Stimulated activated naive CD8-positive, alpha-beta T cell treated with anti-CD3 and anti-CD28 coated beads, Interleukin-15, amount 100 ng/mL, for 72 hours (primary cell): ENCODE measurements around the gene KIF22.

Experiments
- ATAC-seq: fragments of 150-1000 bp; cut with Tn5 transposase; 2 replicates; pipeline ENCODE4 v1.10.0; 2021; ENCODE audit warnings: mild to moderate bottlenecking, moderate library complexity
- DNase-seq, 2 donors: peaks; one replicate each; pipeline ENCODE4 v3.0.0; 2021 to 2022
- H3K27ac Mint-ChIP-seq, 2 donors: one replicate each; pipeline ENCODE4 v1.8.0; 2022; ENCODE audit warnings: mild to moderate bottlenecking in 2 of 2, mixed read lengths in 2 of 2, moderate library complexity in 2 of 2
- H3K27me3 Mint-ChIP-seq: one replicate; pipeline ENCODE4 v1.8.0; 2022; ENCODE audit warnings: mixed read lengths
- H3K4me1 Mint-ChIP-seq: one replicate; pipeline ENCODE4 v1.8.0; 2022; ENCODE audit warnings: mild to moderate bottlenecking, mixed read lengths
- H3K4me3 Mint-ChIP-seq, 2 donors: one replicate each; pipeline ENCODE4 v1.8.0; 2022; ENCODE audit warnings: mild to moderate bottlenecking in 2 of 2, mixed read lengths in 2 of 2, moderate library complexity in 1 of 2
- H3K9me3 Mint-ChIP-seq, 2 donors: one replicate each; pipeline ENCODE4 v1.8.0; 2022; ENCODE audit warnings: mixed read lengths in 2 of 2

KIF22 gene

DNA sequence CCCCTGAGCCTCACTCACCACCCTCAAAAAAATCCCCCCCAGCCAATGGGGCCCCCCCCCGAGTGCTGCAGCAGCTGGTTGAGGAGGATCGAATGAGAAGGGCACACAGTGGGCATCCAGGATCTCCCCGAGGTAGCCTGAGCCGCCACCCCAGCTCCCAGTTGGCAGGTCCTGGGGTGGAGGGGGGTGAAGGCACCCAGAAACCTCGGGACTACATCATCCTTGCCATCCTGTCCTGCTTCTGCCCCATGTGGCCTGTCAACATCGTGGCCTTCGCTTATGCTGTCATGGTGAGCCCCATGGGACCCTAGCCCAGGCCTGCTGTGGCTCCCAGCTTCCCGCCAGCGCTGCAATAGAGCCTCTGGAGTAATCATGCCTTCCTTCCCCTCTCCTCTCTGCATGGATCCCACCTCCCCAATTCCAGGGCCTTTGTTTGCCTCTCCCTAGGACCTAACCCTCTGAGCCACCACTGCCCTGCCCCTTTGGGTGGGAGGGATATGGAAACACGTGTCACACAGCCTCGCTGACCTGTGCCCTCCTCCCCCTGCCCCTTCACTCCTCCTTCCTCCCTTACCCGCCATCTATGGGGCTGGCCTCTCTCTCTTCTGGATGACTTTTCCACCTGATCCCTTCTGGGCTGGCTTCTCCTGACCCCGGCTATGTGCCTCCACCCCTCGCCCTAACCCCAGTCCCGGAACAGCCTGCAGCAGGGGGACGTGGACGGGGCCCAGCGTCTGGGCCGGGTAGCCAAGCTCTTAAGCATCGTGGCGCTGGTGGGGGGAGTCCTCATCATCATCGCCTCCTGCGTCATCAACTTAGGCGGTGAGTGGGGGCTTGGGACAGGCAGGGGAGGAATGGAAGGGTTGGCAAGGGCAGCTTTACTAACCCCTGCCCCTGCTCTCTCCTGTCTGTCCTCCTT is 23.4 kb downstream of the KIF22 start:
- Mint-ChIP-seq H3K4me3 (peak overlapping the region in 1 of 2 donors; percentile 11), H3K27ac (no peak overlapping the region)

DNA sequence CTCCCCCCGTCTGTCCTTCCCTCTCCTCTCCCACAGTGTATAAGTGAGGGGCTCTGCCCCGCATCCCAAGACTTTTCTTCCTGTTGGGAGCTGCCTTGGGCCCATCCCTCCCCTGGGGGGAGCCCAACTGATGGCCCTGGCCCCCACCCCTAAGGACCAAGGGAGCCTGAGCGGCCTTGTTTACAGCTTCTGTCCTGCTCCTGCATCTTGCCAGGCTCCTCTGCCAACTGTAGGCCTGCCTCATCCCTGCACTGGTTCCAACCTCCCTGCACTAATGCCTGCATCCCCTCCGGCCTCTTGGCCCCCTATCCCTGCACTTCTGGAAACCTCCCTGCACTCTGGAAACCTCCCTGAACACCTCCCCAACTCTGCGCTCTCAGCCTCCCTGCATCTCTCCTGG is 24.0 kb downstream of the KIF22 start:
- ATAC-seq: no peak
- H3K4me1 Mint-ChIP-seq: peaks cover 88% of the 10 kb centered on the region
- H3K27me3 Mint-ChIP-seq: peaks cover 13% of the 10 kb centered on the region

More for the DNA sequence above, 23.4 kb downstream of the KIF22 start:
- DNase-seq (no peak), ATAC-seq (no peak)
- Mint-ChIP-seq H3K9me3 (no peaks in the 10 kb centered on the region), H3K4me1 (peaks cover 86% of the 10 kb centered on the region), H3K27me3 (peaks cover 13% of the 10 kb centered on the region)

DNA sequence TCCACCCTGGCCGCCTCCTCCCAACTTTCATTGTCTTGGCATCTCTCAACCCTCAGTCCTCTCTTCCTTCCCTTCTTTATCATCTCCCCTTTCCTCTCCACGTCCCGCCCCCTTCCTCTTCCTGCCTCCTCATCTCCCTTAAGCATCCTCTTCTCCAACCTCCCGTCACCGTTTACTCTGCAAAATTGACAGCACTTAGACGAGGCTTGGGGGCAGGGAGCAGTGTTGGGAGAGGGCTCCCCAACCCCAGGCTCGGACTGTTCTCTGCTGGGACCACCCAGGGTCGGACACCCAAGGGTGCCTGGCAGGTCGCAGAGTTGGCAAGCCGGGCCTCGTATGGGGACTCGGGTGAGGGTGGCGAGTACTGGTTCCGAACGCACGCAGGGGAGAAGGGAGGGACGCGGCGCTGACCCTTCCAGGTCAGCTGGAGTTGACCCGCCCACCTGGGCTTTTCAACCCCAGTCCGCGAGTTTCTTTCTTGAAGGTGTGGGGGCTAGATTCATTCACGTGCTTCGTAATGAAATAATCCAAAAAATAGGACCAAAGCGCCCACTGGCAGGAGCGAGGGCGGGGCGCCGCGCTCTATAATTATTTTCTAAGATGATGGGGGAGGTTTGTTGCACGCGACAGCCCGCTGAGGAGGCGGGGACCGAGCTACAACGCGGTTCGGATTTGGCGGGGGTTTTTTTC is 24.6 kb downstream of the KIF22 start:
- H3K9me3 Mint-ChIP-seq: no peaks in the 10 kb centered on the region
- H3K4me1 Mint-ChIP-seq: peaks cover 88% of the 10 kb centered on the region
- ATAC-seq (no peak), DNase-seq (no peak)
- H3K27ac Mint-ChIP-seq: peak overlapping the region; percentile 94 to 98
- peak overlapping the region; percentile 92 for H3K4me3 Mint-ChIP-seq
- peaks cover 13% of the 10 kb centered on the region for H3K27me3 Mint-ChIP-seq

More for the DNA sequence above, 24.0 kb downstream of the KIF22 start:
- no peaks in the 10 kb centered on the region for H3K9me3 Mint-ChIP-seq
- H3K27ac Mint-ChIP-seq: peak overlapping the region in 1 of 2 donors; percentile 65
- no peak for DNase-seq
- H3K4me3 Mint-ChIP-seq: peak overlapping the region; percentile 92

DNA sequence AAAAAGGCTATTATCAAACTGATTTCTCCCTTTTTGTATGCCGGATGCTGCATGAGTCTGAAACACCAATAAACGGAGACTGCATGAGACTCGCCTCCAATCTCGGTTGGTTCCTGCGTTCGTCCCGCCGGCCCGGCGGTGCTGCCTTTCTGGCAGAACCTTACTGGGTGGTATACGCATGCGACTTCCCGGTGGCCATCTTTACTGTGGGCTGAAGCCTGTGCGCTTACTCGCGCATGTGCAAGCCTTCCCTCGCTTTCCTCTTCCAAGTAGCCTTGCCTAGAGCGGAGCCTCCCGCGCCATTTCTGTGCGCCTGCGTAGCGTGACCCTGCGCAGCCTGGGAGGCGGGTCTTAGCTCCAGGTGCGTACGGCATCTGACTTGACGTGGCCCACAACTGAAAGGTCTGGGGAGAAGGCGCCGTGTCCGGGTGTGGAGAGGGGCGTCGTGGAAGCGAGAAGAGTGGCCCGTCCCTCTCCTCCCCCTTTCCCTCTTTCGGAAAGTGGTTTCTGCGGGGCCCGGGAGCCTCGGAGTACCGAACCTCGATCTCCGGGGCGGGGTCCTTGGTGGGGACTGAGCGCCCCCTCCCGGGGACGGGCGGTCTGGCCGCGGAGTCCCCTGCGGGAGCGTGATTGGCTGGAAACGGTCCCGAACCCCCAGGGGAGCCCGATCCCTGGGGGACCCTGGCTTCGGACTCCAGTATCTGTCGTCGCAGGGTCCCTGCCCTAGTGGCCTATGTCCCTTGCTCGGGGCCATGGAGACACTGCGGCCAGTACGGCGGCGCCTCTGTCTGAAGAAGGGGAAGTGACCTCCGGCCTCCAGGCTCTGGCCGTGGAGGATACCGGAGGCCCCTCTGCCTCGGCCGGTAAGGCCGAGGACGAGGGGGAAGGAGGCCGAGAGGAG is 25.5 kb downstream of the KIF22 start, which contains the start of gene PAGR1:
PAGR1 (plus strand) TSS at position 360 of the 901 bp plus-strand sequence; CDS start at position 734, 374 bp downstream.
- peaks cover 80% of the 10 kb centered on the region for H3K4me1 Mint-ChIP-seq
- no peaks in the 10 kb centered on the region for H3K9me3 Mint-ChIP-seq
- ATAC-seq (peak; percentile 80), DNase-seq (peak; percentile 98 to 99)
- peak within 1 kb of the TSS; percentile 94 to 98 for H3K27ac Mint-ChIP-seq
- H3K27me3 Mint-ChIP-seq: peaks cover 13% of the 10 kb centered on the region
- H3K4me3 Mint-ChIP-seq: peak within 1 kb of the TSS; percentile 92

DNA sequence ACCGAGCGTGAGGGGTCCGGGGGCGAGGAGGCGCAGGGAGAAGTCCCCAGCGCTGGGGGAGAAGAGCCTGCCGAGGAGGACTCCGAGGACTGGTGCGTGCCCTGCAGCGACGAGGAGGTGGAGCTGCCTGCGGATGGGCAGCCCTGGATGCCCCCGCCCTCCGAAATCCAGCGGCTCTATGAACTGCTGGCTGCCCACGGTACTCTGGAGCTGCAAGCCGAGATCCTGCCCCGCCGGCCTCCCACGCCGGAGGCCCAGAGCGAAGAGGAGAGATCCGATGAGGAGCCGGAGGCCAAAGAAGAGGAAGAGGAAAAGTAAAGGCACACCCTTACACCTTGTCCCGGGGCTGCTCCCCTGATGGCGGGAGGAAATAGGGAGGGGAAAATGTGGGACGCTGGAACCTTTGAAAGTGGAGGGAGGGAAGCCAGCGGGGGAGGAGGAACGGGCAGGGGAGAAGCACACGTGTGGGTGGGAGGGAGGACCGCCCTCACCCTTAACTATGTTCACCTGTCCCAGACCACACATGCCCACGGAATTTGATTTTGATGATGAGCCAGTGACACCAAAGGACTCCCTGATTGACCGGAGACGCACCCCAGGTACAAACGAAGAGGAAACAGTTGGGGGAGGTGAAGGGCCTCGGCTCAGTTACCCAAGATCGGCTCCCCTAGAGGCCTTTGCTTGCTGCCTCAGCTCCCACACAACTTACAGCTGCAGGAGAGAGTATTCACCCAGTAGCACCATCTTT is 26.3 kb downstream of the KIF22 start:
- Mint-ChIP-seq H3K4me3 (peak overlapping the region; percentile 92), H3K4me1 (peaks cover 77% of the 10 kb centered on the region), H3K9me3 (no peaks in the 10 kb centered on the region), H3K27me3 (peaks cover 13% of the 10 kb centered on the region), H3K27ac (peak overlapping the region; percentile 91 to 98)
- ATAC-seq: peak; percentile 56
- DNase-seq: peak; percentile 76 to 79

DNA sequence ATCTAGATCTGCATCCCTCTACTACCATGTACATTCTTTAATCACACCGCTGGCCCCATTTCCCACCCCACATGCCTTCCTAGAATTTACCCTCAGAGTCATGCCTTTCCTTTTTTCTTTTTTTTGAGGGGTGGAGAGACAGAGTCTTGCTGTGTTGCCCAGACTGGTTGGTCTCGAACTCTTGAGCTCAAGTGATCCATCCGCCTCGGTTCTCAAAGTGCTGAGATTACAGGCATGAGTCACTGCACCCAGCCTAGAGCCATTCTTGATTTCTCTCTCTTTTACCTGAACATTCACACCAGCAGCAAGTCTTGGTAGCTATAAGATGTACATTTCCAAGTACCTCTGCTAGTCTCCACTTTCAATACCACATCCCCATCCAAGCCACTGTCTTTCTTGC is 27.5 kb downstream of the KIF22 start:
- Mint-ChIP-seq H3K27me3 (peaks cover under 1% of the 10 kb centered on the region), H3K27ac (peak overlapping the region in 1 of 2 donors; percentile 20), H3K4me1 (peaks cover 77% of the 10 kb centered on the region), H3K4me3 (peak overlapping the region; percentile 75 to 80), H3K9me3 (no peaks in the 10 kb centered on the region)
- DNase-seq: no peak
- no peak for ATAC-seq

DNA sequence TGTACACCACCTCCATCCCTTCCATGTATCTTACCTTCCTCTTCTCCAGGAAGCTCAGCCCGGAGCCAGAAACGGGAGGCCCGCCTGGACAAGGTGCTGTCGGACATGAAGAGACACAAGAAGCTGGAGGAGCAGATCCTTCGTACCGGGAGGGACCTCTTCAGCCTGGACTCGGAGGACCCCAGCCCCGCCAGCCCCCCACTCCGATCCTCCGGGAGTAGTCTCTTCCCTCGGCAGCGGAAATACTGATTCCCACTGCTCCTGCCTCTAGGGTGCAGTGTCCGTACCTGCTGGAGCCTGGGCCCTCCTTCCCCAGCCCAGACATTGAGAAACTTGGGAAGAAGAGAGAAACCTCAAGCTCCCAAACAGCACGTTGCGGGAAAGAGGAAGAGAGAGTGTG is 29.0 kb downstream of the KIF22 start:
- ATAC-seq (no peak), DNase-seq (no peak)
- Mint-ChIP-seq H3K4me1 (peaks cover 78% of the 10 kb centered on the region), H3K4me3 (peak overlapping the region; percentile 93 to 97), H3K27me3 (no peaks in the 10 kb centered on the region), H3K9me3 (no peaks in the 10 kb centered on the region), H3K27ac (peak overlapping the region in 1 of 2 donors; percentile 90)

DNA sequence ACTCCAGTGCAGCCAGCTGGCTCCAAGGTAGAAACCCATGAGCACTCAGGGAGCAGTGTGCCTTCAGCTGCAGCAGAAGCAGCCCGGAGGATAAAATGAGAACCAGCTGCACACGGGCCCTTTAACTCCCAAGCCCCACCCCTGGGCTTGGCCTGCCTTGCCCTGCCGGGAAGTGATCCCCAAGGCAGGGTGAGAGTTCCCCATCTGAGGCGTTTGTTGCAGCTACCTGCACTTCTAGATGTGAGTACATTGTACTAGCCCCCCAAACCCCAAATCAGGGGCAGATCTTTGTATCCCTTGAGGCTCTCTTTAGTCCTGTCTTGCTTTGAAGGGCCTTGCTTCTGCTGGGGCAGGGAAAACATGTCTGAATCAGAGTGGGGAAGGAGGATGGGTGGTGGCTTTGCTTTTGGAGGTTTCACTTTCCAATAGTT is 29.7 kb downstream of the KIF22 start, which contains the start of gene MVP:
MVP (plus strand) TSS at position 192 of the 431 bp plus-strand sequence. CDS start 10,088 bp downstream, outside the sequence.
- Mint-ChIP-seq H3K4me3 (peak within 1 kb of the TSS; percentile 93 to 97), H3K9me3 (no peaks in the 10 kb centered on the region), H3K27ac (peak within 1 kb of the TSS; percentile 90 to 97), H3K27me3 (no peaks in the 10 kb centered on the region), H3K4me1 (peaks cover 78% of the 10 kb centered on the region)
- peak; percentile 12 for ATAC-seq
- DNase-seq: peak in 1 of 2 donors; percentile 48

DNA sequence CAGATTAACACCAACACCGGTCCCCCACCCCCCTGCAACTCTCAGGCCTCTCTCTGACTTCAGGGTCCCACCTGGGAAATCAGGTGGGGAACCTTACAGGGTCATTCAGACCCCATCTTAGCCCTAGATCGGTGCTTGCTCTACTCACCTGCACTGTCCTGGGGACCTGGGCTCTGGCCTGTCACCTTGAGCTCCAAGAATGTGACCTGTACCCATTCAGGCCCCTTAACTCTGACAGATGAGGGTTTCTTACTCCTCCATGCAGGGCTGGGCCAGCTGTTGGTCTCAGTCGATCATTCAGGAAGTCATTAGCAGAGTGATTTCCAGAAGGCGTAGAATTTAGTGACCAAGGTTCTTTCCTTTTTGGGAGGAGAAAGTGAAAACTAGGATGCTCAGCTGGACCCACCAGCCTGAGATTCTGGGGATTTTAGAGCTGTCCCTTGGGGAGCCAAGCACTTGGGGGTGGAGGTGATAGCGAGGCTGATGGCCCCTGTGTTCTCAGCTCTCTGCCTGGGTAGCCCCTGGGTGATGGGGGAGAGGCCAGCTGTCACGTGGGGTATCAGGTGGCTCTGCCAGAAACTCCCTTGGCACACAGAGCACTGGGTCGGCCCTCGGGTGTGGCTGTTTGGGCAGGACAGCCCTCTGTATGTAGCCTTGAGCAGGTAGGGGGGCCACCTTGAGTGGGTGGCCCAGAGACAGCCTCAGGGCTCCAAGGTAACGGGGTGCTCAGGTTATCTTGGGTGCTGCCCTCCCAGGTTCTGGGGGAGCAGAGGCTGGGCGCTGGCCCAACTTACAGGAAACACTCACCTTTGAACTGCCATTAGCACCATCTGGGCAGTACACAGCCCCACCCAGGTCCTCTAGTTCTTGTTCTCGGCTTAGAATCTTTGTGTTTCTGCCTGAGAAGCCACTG is 30.4 kb downstream of the KIF22 start:
- ATAC-seq (peak; percentile 78), DNase-seq (peak in 1 of 2 donors; percentile 73)
- Mint-ChIP-seq H3K9me3 (no peaks in the 10 kb centered on the region), H3K4me3 (peak overlapping the region; percentile 93 to 97), H3K4me1 (peaks cover 83% of the 10 kb centered on the region), H3K27ac (peak overlapping the region; percentile 86 to 97), H3K27me3 (no peaks in the 10 kb centered on the region)

DNA sequence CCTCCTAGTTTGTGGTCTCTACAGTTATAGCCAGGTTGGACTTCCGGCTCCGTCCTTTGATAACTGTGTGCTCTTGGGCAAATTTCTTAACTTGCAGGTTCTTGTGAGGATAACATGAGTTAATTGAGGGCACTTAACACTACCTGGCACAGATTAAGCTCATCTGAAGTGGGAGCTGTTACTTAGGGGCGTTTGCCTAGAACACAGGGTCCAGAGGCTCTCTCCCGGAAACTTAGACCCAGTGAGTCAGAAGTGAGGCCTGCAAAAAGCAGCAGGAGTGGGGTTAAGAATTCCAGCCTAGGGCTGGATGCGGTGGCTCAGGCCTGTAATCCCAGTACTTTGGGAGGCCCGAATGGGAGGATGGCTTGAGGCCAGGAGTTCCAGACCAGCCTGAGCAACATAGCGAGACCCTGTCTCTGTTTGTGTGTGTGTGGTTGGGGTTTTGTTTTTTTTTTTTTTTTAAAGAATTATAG is 31.1 kb downstream of the KIF22 start:
- Mint-ChIP-seq H3K9me3 (no peaks in the 10 kb centered on the region), H3K4me1 (peaks cover 89% of the 10 kb centered on the region), H3K27ac (peak overlapping the region; percentile 86), H3K27me3 (no peaks in the 10 kb centered on the region), H3K4me3 (peak overlapping the region; percentile 93 to 97)
- DNase-seq: no peak
- ATAC-seq: no peak

DNA sequence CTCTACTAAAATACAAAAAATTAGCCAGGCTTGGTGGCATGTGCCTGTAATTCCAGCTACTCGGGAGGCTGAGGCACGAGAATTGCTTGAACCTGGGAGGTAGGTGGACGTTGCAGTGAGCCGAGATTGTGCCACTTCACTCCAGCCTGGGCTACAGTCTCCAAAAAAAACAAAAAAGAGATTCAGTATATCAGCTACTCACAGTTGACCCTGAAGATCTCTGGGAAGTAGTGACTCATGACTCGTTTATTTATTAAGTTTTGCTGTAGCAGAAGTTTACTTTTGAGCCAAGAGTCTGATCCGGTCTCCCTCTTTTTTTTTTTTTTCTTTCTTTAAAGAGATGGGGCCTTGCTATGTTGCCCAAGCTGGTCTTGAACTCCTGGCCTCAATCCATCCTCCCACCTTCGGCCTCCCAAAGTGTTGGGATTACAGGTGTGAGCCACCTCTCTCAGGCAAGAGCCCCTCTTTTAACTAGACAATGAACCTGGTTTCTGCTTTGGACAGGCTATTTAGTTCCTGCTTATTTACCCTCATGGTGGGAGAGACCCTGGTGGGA is 34.1 kb downstream of the KIF22 start:
- H3K4me3 Mint-ChIP-seq: peak overlapping the region; percentile 67 to 79
- ATAC-seq (no peak), DNase-seq (no peak)
- H3K27me3 Mint-ChIP-seq: no peaks in the 10 kb centered on the region
- peak overlapping the region; percentile 69 to 74 for H3K27ac Mint-ChIP-seq
- H3K4me1 Mint-ChIP-seq: peaks cover 74% of the 10 kb centered on the region
- H3K9me3 Mint-ChIP-seq: no peaks in the 10 kb centered on the region

DNA sequence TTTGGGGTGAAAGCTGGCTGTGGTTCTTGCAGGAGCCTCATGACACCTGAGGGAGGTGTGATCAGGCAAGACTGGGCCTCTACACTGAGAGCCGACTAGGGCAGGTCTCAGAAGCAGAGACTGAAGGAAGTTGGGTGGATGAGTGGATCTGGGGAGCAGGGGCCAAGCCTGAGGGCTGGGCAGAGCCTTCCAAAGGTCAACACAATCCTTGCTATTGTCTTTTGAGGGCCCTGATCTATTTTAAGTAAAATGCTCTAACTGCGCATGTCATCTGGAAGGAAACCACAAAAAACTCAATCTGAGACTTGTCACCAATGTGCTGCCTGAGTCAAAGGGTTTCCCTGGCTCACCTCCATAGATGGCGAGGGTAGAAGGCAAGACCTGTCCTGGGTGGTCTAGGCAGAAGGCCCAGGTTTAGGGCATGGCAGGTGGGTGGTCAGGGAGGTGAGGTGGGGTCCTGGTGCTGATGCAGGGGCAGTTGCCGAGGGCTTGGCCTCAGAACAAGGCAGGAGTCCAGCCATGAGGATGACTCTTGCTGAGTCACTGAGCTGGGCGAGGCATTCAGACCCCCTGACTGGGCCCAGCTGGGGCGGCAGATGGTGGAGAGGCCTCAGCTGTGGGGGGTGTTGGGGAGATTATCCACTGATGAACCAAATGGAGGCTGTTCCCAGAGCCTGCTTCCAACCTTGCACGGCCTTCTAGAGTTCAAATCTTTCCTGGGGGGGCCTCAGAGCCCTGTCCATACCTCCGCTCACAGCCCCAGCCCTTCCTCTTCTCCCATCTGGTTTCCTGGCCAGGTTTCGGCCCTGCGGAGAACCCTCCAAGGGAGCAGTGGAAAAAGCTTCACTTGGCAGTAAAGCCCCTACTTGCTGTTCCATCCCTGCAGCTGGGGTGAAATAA is 34.8 kb downstream of the KIF22 start:
- peak overlapping the region; percentile 69 to 74 for H3K27ac Mint-ChIP-seq
- DNase-seq (peak in 1 of 2 donors; percentile 68), ATAC-seq (peak; percentile 67)
- no peaks in the 10 kb centered on the region for H3K27me3 Mint-ChIP-seq
- H3K9me3 Mint-ChIP-seq: no peaks in the 10 kb centered on the region
- peaks cover 72% of the 10 kb centered on the region for H3K4me1 Mint-ChIP-seq
- H3K4me3 Mint-ChIP-seq: peak overlapping the region; percentile 67 to 79
